Measurements from ENCODE around the gene H2BK1. TPM values are rescaled to one million over a fixed set of nuclear protein-coding genes. Genes with fewer than 3 reads are reported as not detected.
A peak's percentile ranks its signal among the peaks of the same experiment; 100 is the strongest.

H2BK1 gene
- total RNA-seq, 1 donor from 2014 or later, result not detected

DNA sequence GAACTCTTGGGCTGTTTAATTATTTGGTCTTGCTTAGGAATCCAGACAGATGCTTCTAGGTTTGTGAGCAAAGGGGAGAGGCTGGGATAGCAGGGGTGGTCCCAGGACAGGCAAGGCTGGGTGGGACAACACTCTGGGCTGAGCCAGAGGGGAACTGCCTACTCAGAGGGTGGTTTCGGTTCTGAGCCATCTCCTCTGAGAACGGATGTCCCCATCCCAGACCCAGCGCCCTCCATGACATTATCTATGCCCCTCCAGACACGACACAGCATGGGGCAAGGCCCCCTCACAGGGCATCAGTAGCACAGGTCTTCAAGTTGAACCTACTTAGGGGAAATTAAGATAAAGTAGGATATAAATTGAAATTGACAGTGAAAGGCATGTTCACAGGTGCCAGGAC, 30.3 kb downstream of the H2BK1 start:
- DNase-seq (ENCODE audit: low read depth), result no peak

DNA sequence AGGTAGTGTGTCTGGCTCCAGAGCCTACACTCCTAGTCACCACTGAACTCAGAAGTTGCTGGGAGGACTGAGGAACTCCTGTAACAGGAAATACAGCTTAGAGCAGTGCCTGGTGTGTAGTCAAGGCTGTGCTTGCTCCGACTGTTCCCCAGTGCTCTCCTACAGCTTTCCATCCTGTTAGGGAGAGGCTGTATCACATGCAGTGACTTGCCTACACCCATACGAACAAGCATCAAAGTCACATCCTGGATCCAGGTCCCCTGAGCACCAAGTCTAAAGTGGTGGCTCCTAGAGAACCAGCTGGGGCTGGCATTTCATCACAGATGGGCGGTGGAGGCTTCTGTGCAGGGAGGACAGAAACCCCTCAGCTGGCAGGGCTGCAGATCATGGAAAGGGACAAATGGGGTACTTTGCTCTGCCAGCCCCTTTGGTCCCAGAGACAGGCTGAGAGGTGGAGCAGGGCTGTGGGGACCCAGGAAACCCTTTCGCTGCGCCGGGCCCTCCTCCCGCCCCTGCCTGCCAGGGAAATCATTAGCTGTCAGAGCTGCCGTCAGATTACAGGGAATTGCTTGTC, 30.9 kb downstream of the H2BK1 start:
- no peak for DNase-seq (ENCODE audit: low read depth)

DNA sequence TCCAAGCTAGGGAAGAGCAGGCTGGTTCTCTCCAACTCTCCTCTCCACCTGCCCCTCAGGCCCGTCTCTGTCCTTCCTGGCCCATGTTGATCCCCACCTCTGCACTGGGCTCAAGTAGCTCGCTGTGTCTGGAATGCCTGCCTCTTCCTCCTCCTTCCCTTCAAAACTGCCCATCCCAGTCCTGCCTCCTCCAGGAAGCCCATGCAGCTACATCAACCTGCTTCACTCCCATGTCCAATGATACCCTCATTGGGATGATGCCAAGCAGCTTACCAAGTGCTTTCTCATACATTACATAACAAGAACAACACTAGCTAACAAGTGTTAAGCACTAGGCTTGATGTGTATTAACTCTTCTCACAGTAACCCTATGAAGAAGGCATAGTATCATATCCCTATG, 31.5 kb downstream of the H2BK1 start:
- no peak for DNase-seq (ENCODE audit: low read depth)

DNA sequence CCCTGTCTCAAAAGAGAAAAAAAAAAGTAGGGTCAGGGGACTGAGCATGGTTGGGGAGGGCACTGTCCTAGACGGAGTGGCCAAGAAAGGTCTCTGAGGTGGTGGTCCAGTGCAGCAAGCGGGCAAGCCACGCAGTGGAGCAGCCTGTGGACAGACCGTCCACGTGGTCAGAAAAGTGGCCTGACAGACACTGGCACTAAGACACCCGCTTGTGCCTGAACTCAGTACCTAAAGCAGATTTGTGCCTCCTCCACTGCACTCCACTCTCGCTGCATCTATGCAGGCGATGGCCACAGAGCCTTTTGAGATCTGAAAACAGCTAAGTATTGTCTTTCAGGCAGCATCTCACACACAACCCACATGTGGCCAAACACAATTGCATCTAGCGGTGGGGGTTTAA, 32.1 kb downstream of the H2BK1 start:
- no peak for DNase-seq (ENCODE audit: low read depth)

DNA sequence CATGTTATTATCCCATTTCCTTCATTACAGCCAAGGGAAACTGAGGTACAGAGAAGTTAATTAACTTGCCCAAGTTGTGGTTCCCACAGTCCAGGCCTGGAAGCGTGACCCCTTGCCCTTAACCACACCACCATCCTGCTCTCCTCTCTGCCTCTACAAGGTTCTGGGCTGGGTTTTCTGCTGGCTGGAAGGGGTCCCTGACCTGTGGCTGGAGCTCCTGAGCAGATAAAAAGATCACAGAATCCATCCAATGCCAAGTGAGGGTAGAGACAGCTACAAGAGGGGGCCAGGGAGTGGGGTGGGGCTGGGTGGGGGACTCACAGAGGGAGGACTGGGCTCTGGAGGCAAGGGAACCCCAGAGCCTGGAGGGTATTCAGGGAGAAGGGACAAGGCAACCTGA, 33.0 kb downstream of the H2BK1 start:
- DNase-seq (ENCODE audit: low read depth), result no peak

DNA sequence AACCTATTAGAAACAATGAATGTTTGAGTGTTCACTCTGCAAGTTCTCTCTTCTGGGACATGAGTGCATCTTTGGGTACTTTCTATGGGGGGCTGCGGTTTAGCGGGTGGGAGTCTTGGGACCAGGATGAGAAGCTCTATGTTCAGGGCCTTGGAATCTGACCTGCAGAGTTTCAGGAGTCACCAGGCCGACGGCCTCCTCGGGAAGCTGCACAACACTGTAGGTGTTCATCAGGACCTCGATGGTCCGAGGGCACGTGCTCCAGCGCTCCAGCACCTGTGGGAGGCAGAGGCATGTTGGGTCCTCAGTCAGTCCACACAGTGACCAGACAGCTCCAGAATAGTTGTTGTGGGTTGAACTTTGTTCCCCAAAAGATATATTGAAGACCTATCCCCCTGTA, 33.9 kb downstream of the H2BK1 start:
- DNase-seq (ENCODE audit: low read depth), result no peak

DNA sequence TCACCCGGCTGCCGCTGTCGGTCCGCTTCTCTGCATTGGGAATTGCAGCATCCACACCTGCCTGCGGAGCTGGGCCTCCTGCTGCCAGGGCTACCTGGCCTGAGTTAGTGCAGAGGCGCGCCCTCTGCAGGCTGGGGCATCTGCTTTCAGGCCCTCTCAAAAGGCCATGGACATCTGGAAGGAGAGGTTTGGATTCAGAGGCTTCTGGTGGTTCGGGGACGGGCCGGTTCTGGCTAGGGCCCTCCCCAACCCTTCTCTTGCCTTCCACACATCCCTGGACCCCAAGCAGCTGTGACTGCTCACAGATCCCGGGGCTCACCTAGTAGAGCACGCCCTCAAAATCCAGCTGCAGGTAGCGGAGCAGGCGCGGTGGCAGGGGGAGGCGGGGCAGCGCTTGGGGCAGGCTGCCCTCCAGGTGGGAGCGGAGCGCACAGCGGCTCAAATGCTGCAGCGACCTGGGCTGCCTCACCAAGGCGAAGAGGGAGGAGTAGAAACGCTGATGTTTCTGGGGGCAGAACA, 34.4 kb downstream of the H2BK1 start:
- DNase-seq (ENCODE audit: low read depth), result no peak

DNA sequence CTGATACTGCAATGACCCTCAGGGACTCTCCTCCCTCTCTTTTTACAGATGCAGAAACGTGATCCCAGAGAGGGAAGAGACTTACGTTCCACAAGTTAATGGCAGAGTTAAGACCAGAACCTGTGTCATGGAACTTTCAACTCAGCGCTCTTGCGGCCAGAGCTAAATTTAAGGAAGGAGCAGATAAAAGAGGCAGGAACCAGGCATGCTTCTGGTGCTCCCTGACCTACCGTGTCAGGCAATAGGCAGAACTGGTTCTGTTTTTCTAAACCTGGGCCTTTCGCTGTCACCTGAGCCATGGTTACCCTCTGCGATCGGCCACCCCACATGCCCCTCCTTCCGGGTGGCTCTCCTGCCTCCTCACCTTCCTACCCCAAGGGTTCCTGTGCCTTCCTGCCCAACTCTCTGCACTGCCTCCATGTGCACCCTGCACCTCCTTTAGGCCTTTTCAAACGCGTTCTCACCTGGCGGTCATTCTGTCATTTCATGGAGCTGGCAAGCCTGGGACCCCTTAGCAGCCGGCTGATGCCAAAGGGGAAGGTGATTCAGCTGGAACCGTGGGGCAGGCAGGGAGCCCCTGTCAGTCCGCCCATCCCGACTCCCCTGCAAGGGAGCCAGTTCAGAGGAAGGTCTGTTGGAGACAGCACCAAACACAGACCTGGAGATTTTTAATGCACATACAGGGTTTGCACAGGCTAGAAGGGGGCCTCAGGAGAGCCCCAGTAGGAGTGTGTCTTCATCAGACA, 35.1 kb downstream of the H2BK1 start:
- no peak for DNase-seq (ENCODE audit: low read depth)

DNA sequence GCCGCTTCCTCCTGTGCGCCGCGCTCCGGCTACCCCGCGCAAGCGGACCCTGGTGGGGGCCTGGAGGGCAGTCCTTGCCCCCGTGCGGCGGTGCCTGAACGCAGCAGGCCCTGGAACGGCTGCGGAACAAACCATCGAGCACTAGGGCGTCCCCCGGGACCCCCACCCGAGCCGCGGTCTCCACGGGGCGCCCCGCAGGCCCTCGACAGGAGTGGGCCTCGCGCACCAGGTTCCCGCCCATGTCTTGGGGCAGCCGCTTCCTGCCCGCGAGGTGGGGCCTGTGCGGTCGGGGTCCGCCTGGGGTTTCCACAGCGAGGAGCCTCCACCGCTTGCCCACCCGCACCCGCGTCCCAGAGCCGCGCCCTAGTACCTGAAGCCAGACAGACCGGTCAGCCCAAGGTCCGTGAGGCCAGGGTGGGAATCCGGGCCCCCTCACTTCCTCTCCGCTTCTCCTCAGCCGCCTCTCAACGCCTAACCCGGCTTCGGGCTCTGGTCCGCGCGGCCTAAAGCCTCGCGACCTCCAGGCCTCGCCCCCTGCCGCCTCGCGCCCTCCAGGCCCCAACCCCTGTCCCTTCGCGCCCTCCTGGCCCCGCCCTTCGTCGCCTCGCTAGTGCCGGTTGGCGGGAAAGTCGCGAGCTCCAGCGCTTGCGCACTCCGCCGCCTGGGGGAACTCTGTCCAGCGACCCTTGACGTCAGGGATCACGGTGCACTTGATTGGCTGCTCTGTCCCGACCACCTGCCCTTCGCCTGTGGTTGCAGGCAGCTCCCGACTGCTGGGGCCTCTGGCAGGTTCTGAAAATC, 35.8 kb downstream of the H2BK1 start:
- peak; percentile 16 for DNase-seq (ENCODE audit: low read depth)

DNA sequence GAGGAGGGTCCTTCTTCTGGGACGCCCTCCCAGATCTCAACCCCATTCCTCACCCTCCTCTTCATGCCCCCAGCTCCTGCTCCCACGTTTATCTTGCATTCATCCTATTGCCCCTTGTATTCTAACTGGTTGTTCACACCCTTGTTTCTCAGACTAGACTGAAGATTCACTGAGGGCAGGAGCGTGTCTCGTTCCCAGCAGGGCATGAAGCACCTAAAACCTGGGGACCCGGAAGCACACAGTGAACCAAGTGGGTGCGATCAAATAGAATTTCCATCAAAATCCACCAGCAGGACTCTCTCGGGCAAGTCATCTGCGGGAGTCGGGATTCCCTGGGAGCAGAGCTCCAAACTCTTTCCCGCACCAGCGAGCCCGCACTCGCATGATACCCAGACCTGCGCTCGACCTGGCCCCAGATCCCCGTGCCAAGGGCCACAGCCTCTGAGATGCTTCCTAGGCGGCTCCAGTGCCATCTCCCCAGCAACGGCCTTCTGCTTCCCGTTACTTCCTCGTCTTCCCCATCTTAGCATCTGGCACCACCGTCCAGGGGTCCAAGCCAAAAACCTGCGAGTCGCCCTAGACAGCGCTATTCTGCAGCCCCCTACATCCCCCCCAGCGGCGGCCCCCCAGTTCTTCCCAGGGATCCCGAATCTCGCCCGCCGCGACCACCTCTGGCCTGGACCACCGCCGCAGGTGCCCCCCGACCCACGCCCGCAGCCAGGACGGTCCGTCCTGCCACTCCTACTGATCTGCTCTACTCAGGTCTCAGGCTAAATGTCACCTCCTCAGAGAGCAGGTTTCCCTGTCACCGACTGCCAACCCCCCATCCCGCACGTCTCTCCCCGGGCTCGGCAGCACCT, 36.7 kb downstream of the H2BK1 start:
- DNase-seq (ENCODE audit: low read depth), result no peak

DNA sequence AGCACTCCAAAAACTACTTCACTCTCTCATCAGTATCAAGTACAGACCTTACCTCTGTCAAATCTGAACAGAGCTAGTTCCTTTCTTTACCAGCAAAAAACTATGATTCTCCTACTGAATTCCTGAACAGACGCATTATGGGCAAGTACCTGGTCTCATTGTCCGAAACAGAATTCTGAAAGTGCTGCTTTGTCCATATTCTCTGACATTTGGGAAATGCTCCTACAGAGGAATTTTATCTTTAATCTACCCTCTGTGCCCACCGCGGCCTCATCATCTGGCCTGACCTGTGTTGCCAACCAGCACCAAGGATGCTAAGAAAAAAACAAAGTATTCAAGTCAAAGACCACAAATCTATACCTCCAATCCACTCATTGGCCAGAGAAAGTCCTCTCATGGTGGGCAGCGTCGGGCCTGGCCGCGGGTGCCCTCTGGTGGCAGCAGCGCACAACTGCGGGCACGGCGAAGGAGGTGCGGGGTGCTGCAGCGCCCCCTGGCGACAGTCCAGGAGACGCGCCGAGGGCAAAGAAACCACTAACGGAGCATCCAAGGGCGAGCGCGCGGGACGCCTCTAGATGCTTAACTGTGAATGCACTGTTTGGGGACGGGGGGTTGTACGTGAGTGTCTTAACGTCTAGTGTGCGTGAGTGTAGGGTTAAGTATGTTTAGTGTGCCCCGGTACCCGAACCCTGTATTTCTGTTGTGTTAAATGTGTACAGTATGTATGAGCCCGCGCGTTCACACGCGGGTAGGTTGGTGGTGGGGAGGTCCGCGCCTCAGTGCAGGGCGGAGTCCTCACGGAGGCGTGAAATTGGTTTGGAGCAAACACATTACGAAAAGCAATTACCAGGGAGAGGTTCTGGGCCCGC, 37.8 kb downstream of the H2BK1 start:
- peak; percentile 78 for DNase-seq (ENCODE audit: low read depth)

DNA sequence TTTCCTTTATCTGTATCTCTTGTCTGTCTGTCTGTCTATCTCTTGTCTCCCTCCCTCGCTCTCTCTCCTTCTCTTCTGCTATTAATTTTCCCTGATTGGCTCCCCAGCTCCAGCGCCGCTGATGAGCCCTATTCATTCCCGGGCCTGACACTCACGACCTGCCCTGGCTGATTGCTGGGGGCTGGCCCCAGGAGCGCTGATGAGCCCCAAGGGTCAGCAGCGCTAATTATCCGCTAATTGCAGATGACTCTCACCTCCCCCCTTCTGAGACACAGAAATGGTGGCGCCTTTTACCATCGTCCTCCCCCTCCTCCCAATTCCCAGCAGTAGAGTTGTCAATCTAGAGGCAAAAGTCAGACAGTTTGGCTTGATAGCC, 41.5 kb downstream of the H2BK1 start:
- no peak for DNase-seq (ENCODE audit: low read depth)

DNA sequence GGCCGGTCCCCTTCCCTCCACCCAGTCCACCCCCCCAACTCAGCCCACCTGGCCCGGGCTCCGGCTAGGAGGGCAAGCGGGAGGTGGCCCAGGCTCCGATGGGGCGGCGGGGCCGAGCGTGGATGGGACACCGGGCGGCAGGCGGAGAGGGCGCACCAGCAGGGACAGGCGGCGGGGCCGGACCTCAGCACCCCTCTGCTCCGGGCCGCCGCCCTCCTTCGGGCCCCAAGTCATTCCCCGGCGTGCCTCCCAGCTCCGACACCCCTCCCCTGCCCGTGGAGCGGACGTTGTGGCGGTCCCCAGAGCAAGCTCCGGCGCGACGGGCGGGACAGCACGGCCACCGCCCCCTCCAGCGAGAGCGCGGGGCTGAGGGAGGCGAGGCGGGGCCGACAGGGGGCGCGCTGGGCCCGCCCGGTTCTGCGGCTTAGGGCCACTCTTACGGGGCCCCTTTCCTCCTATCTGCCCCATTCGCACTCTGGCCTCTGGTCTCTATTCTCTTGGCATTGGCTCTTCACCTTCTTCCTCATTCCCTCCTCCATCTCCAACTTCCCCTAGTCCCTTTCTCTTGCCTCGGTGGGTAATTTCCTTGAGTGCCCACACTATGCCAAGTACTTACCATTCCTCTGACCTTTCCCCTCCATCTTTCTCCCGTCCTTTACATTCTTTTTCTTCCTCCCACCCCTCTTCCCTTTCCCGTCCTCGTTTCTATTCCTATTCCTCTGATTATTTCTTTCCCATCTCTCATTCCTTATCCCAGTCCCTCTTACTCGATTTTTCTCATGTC, 42.1 kb downstream of the H2BK1 start:
- DNase-seq (ENCODE audit: low read depth), result no peak

DNA sequence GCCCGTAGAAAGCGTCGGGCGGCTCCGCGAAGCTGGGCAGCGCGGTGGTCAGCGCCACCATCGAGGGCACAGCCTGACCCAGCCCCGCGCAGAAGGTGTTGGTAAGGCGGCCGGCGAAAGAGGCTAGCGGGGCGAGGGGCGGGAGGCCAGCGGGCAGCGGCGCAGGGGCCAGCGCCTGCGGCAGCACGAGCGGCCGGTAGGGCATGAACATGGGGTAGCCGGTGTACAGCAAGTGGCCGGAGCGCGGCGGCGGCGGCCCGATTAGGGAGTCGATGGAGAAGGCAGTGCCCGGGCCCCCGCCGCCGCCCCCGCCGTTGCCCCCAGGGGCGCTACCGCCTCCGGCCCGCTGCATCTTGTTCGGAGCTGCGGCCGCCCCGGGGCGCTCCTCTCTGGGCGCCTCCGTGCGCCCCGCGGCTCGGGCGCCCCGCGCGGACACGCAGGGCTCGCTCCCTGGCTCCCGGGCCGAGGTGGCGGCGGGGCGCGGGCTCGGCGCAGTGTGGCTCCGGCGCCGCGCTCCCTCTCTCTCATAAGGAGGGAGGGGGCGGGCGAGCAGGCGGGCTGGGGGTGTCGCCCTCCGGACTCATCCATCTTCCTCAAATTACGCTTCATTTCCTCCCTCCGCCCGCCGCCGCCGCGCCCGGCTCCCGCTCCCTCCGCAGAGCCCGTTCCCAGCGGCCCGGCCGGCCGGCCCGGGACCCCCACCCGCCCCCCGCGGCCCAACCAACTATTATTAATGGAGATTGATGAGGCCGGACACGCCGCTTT, 42.9 kb downstream of the H2BK1 start, which contains the start of gene GBX1:
GBX1 (minus strand) TSS at position 498 of the 765 bp plus-strand sequence; CDS start at position 352, 146 bp downstream.
- DNase-seq (ENCODE audit: low read depth), result peak; percentile 20

DNA sequence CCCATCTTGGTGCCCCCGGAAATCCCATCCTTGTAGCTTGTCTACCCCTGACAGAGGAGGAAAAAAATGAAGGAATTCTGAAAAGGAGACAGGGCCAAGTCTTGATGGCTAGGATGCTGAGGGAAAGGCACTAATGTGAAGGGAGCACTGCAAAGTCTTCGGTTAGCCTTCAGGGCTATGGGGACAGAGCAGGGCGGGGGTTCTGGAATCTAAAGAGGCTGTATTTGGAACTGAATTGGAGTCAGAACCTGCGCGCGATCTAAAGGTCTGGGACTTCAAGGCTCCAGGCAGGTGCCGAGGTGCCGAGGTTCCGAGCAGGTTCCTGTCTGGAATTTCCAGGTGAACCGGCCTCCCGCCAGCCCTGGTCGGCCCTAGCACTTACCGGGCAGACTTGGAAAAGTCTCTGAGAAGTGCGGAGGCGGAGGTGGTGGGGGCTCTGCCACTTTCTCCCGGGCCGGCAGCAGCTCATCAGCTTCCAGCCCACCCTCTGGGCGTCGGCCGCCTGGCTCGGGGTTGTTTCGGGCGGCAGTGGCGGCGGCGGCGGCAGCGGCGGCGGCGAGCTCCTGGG, 43.6 kb downstream of the H2BK1 start:
- no peak for DNase-seq (ENCODE audit: low read depth)

DNA sequence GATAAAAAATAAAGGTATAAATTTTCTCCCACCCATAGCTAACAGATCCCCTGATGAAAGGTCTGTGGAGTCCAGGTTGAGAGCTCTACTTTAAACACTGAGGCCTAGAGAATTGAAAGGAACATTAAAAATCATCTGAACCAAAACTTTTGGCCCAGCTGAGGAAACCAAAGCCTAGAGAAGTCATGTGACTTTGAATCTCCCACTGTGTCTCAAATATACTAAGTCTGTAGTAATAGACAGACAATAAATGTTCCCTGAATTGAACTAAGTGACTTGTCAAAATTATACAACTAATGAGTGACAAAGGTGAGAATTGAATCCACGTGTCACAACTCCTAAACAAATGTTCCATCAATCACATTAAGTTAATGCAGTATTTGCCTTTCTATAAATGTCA, 48.5 kb downstream of the H2BK1 start:
- DNase-seq (ENCODE audit: low read depth), result no peak

All from myocyte (in vitro differentiated cells).